ENCODE results near the gene MRPL40. TPM values are rescaled to one million over a fixed set of nuclear protein-coding genes. Genes with fewer than 3 reads are reported as not detected.

The MRPL40 gene
- total RNA-seq, 5 donors from 2014 or later (not counting 1 experiment from before 2014, with no cell fraction given), result 12.1 to 16.1 (median 12.3) TPM

DNA sequence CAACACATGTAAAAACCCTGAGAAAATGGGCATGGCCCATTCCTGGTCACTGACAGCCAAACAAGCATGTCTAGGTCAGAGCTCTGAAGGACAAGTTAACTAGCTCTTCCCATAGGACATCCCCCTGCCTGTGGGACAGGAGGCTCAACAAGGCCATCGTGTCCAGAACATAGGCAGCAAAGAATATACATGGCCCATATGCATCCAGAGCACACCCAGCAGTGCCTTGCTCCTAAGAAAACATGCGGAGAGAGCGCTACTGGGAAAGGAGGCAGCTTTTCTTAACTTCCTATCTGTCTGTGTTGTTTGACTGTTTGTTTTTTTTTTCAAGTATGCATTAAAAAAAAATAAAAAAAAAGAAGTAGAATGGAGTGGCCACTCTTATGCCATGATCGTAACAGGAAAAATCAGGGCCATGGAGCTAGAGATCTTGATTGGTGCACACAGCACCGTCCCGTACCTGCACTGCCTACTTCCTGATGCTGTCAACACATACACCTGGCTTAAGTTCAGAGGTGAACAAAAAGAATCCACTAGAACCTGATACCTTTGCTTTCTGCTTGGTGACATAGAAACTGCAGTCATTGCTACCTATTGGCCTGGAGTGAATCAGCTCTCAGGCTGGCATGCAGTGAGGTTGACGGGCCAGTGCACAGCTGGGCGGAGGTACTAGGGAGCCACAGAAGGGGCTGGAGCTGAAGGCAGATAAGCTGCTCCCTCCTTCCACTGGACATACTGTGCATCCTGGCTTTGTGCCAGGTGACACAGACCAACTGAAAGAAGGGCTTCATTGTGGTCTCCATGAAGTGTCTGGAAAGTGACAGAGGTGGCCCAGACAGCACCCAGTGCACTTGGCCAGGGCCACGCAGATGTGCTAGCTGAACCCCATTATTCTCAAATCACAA lies 34.8 kb downstream of the MRPL40 start:
- Histone ChIP-seq H3K4me1 (ENCODE audit: control insufficient read depth in 1 of 2, extremely low read depth in 1 of 2, insufficient read depth in 2 of 2, low read length in 2 of 2) (no peaks in the 10 kb centered on the region), H3K4me3 (ENCODE audit: control insufficient read depth in 1 of 2, extremely low read depth in 1 of 2, low read length in 1 of 2) (no peak overlapping the region), H3K27ac (ENCODE audit: low read length) (no peak overlapping the region), H3K36me3 (ENCODE audit: control insufficient read depth in 2 of 2, extremely low read depth in 1 of 2, insufficient read depth in 1 of 2, low read length in 1 of 2) (peaks cover 27 to 89% of the 10 kb centered on the region in 2 donors), H3K9me3 (no peaks in the 10 kb centered on the region), H3K27me3 (replicated peaks in 1 of 2; ENCODE audit: control insufficient read depth in 2 of 2, extremely low read depth in 1 of 2, insufficient read depth in 2 of 2, low read length in 1 of 2) (no peaks in the 10 kb centered on the region)
- POLR2A ChIA-PET, result interaction anchor here in 1 of 2 donors (0.6 kb wide), 1 partner anchor 592 kb away, joined by 5 read pairs; no protein-coding TSS in a partner anchor
- no peak overlapping the region for H3K4me3 Mint-ChIP-seq
- H3K4me1 Mint-ChIP-seq, result peaks cover 3 to 8% (median 6%) of the 10 kb centered on the region in 3 donors
- H3K36me3 Mint-ChIP-seq, result peaks cover 64% of the 10 kb centered on the region
- no peaks in the 10 kb centered on the region for H3K27me3 Mint-ChIP-seq
- WGBS (ENCODE audit: insufficient coverage), result 98% methylated on average over 4 of the region's 9 CpGs
- DNase-seq (no peak), ATAC-seq (replicated peaks in 1 of 4) (no peak)
- no peaks in the 10 kb centered on the region for H3K9me3 Mint-ChIP-seq
- CTCF ChIA-PET, result interaction anchor here in 1 of 2 donors (0.6 kb wide), 1 partner anchor 10 kb away, joined by 3 read pairs; no protein-coding TSS in a partner anchor
- H3K27ac Mint-ChIP-seq, result no peak overlapping the region

- CTCF ChIA-PET, result no interaction called here
- no peak overlapping the region for H3K27ac Mint-ChIP-seq
- H3K4me1 Mint-ChIP-seq, result peaks cover 3 to 8% (median 7%) of the 10 kb centered on the region in 3 donors
- H3K27ac ChIP-seq (ENCODE audit: low read length), result no peak overlapping the region
- DNase-seq, result no peak
- no peak overlapping the region for H3K4me3 Mint-ChIP-seq
- no peaks in the 10 kb centered on the region for H3K4me1 ChIP-seq (ENCODE audit: control insufficient read depth in 1 of 2, extremely low read depth in 1 of 2, insufficient read depth in 2 of 2, low read length in 2 of 2)
- H3K9me3 Mint-ChIP-seq, result no peaks in the 10 kb centered on the region
- H3K27me3 ChIP-seq (replicated peaks in 1 of 2; ENCODE audit: control insufficient read depth in 2 of 2, extremely low read depth in 1 of 2, insufficient read depth in 2 of 2, low read length in 1 of 2), result no peaks in the 10 kb centered on the region
- no peaks in the 10 kb centered on the region for H3K27me3 Mint-ChIP-seq
- peaks cover 31 to 95% of the 10 kb centered on the region in 2 donors for H3K36me3 ChIP-seq (ENCODE audit: control insufficient read depth in 2 of 2, extremely low read depth in 1 of 2, insufficient read depth in 1 of 2, low read length in 1 of 2)
- peaks cover 65% of the 10 kb centered on the region for H3K36me3 Mint-ChIP-seq
- H3K4me3 ChIP-seq (ENCODE audit: control insufficient read depth in 1 of 2, extremely low read depth in 1 of 2, low read length in 1 of 2), result no peak overlapping the region
- ATAC-seq (replicated peaks in 1 of 4), result no peak
- POLR2A ChIA-PET, result no interaction called here
- WGBS (ENCODE audit: insufficient coverage), result 92% methylated on average over 2 of the region's 6 CpGs
- no peaks in the 10 kb centered on the region for H3K9me3 ChIP-seq
These were observed 35.6 kb downstream of the MRPL40 start for GRCh38 chr22:19467912-19468311.

DNA sequence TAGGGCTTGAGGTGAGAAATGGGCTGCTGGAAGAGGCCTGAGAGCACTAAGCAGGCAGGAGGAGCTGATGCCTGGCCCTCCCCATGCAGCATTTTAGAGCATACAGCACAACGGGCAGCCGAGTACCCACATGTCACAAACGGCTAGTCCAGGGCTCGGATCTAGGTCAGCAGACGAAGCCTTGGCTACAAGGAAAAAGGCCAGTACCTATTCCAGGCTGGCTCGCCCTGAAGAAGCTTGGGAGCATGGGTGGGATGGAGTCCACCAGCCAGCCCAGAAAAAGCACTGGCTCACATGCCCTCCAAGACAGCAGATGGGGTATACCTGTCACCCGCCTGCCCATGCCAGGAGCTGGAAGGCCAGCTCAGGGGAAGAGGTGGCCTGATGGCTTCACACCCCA lies 37.1 kb downstream of the MRPL40 start:
- ATAC-seq (replicated peaks in 1 of 4) (no peak), DNase-seq (no peak)
- peaks cover 70% of the 10 kb centered on the region for H3K36me3 Mint-ChIP-seq
- peaks cover 33 to 96% of the 10 kb centered on the region in 2 donors for H3K36me3 ChIP-seq (ENCODE audit: control insufficient read depth in 2 of 2, extremely low read depth in 1 of 2, insufficient read depth in 1 of 2, low read length in 1 of 2)
- CTCF ChIA-PET, result no interaction called here
- no peaks in the 10 kb centered on the region for H3K27me3 ChIP-seq (replicated peaks in 1 of 2; ENCODE audit: control insufficient read depth in 2 of 2, extremely low read depth in 1 of 2, insufficient read depth in 2 of 2, low read length in 1 of 2)
- no peak overlapping the region for H3K27ac Mint-ChIP-seq
- WGBS (ENCODE audit: insufficient coverage), result 96% methylated on average over 7 of the region's 7 CpGs
- H3K27me3 Mint-ChIP-seq, result no peaks in the 10 kb centered on the region
- POLR2A ChIA-PET, result no interaction called here
- H3K4me3 ChIP-seq (ENCODE audit: control insufficient read depth in 1 of 2, extremely low read depth in 1 of 2, low read length in 1 of 2), result no peak overlapping the region
- H3K4me1 Mint-ChIP-seq, result peaks cover 3 to 18% (median 7%) of the 10 kb centered on the region in 3 donors
- H3K4me3 Mint-ChIP-seq, result no peak overlapping the region
- H3K9me3 Mint-ChIP-seq, result no peaks in the 10 kb centered on the region
- H3K27ac ChIP-seq (ENCODE audit: low read length), result no peak overlapping the region
- H3K9me3 ChIP-seq, result no peaks in the 10 kb centered on the region
- H3K4me1 ChIP-seq (ENCODE audit: control insufficient read depth in 1 of 2, extremely low read depth in 1 of 2, insufficient read depth in 2 of 2, low read length in 2 of 2), result no peaks in the 10 kb centered on the region

- H3K4me3 Mint-ChIP-seq, result no peak overlapping the region
- Histone ChIP-seq H3K4me1 (ENCODE audit: control insufficient read depth in 1 of 2, extremely low read depth in 1 of 2, insufficient read depth in 2 of 2, low read length in 2 of 2) (peaks cover 0 to 3% of the 10 kb centered on the region in 2 experiments), H3K9me3 (no peaks in the 10 kb centered on the region), H3K27ac (ENCODE audit: low read length) (no peak overlapping the region), H3K27me3 (replicated peaks in 1 of 2; ENCODE audit: control insufficient read depth in 2 of 2, extremely low read depth in 1 of 2, insufficient read depth in 2 of 2, low read length in 1 of 2) (no peaks in the 10 kb centered on the region), H3K4me3 (ENCODE audit: control insufficient read depth in 1 of 2, extremely low read depth in 1 of 2, low read length in 1 of 2) (no peak overlapping the region), H3K36me3 (ENCODE audit: control insufficient read depth in 2 of 2, extremely low read depth in 1 of 2, insufficient read depth in 1 of 2, low read length in 1 of 2) (peaks cover 38 to 95% of the 10 kb centered on the region in 2 donors)
- H3K4me1 Mint-ChIP-seq, result peaks cover 3 to 18% (median 5%) of the 10 kb centered on the region in 3 donors
- 100% methylated on average over 2 of the region's 2 CpGs for WGBS (ENCODE audit: insufficient coverage)
- DNase-seq (no peak), ATAC-seq (replicated peaks in 1 of 4) (no peak)
- H3K36me3 Mint-ChIP-seq, result peaks cover 65% of the 10 kb centered on the region
- H3K27ac Mint-ChIP-seq, result no peak overlapping the region
- CTCF ChIA-PET, result no interaction called here
- POLR2A ChIA-PET, result no interaction called here
- no peaks in the 10 kb centered on the region for H3K9me3 Mint-ChIP-seq
- no peaks in the 10 kb centered on the region for H3K27me3 Mint-ChIP-seq
These were observed 37.7 kb downstream of the MRPL40 start for GRCh38 chr22:19470010-19470409.

DNA sequence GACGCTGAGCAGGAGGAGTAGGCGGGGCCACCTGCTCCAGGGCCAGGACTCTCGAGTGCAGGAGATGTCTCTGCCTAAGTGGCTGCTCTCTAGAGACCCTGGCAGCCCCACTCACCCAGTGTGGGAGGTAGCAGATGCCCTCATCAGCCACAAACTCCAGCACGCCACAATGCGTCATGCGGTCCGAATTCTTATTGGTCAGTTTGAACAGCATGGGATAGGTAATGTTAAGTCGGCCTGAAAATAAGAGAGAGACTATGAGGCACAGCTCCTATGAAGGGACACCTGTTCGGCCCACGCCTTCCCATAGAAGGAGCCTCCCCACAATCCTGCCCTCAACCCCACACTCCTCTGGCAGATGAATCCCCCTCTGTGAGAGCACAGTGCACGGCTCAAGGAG lies 39.2 kb downstream of the MRPL40 start:
- Histone ChIP-seq H3K4me1 (ENCODE audit: control insufficient read depth in 1 of 2, extremely low read depth in 1 of 2, insufficient read depth in 2 of 2, low read length in 2 of 2) (peaks cover 0 to 3% of the 10 kb centered on the region in 2 experiments), H3K36me3 (ENCODE audit: control insufficient read depth in 2 of 2, extremely low read depth in 1 of 2, insufficient read depth in 1 of 2, low read length in 1 of 2) (peaks cover 45 to 89% of the 10 kb centered on the region in 2 donors), H3K4me3 (ENCODE audit: control insufficient read depth in 1 of 2, extremely low read depth in 1 of 2, low read length in 1 of 2) (no peak overlapping the region), H3K27me3 (replicated peaks in 1 of 2; ENCODE audit: control insufficient read depth in 2 of 2, extremely low read depth in 1 of 2, insufficient read depth in 2 of 2, low read length in 1 of 2) (no peaks in the 10 kb centered on the region), H3K27ac (ENCODE audit: low read length) (no peak overlapping the region), H3K9me3 (no peaks in the 10 kb centered on the region)
- peaks cover 61% of the 10 kb centered on the region for H3K36me3 Mint-ChIP-seq
- no peak overlapping the region for H3K4me3 Mint-ChIP-seq
- no peaks in the 10 kb centered on the region for H3K27me3 Mint-ChIP-seq
- 95% methylated on average over 5 of the region's 11 CpGs for WGBS (ENCODE audit: insufficient coverage)
- DNase-seq, result no peak
- no peak for ATAC-seq (replicated peaks in 1 of 4)
- no peaks in the 10 kb centered on the region for H3K9me3 Mint-ChIP-seq
- ChIA-PET CTCF (no interaction called here), POLR2A (interaction anchor here in 1 of 2 donors (0.6 kb wide), 1 partner anchor 359 kb away, joined by 3 read pairs; no protein-coding TSS in a partner anchor)
- H3K27ac Mint-ChIP-seq, result no peak overlapping the region
- H3K4me1 Mint-ChIP-seq, result peaks cover 15 to 31% (median 18%) of the 10 kb centered on the region in 3 donors

GRCh38 chr22:19472233-19472632 lies 39.9 kb downstream of the MRPL40 start:
- no peaks in the 10 kb centered on the region for H3K27me3 Mint-ChIP-seq
- 98% methylated on average over 7 of the region's 8 CpGs for WGBS (ENCODE audit: insufficient coverage)
- ChIA-PET CTCF (interaction anchor here in 1 of 2 donors (1.2 kb wide), 1 partner anchor 158 kb away, joined by 3 read pairs; no protein-coding TSS in a partner anchor), POLR2A (interaction anchor here in 1 of 2 donors (0.5 to 0.6 kb wide), 2 partner anchors 64 to 359 kb away, joined by 3 read pairs; no protein-coding TSS in a partner anchor)
- no peaks in the 10 kb centered on the region for H3K27me3 ChIP-seq (replicated peaks in 1 of 2; ENCODE audit: control insufficient read depth in 2 of 2, extremely low read depth in 1 of 2, insufficient read depth in 2 of 2, low read length in 1 of 2)
- DNase-seq (no peak), ATAC-seq (replicated peaks in 1 of 4) (no peak)
- H3K36me3 ChIP-seq (ENCODE audit: control insufficient read depth in 2 of 2, extremely low read depth in 1 of 2, insufficient read depth in 1 of 2, low read length in 1 of 2), result peaks cover 45 to 83% of the 10 kb centered on the region in 2 donors
- H3K4me3 ChIP-seq (ENCODE audit: control insufficient read depth in 1 of 2, extremely low read depth in 1 of 2, low read length in 1 of 2), result no peak overlapping the region
- H3K4me1 Mint-ChIP-seq, result peaks cover 18 to 34% (median 22%) of the 10 kb centered on the region in 3 donors
- no peaks in the 10 kb centered on the region for H3K9me3 ChIP-seq
- peaks cover under 1 to 3% of the 10 kb centered on the region in 2 experiments for H3K4me1 ChIP-seq (ENCODE audit: control insufficient read depth in 1 of 2, extremely low read depth in 1 of 2, insufficient read depth in 2 of 2, low read length in 2 of 2)
- H3K27ac ChIP-seq (ENCODE audit: low read length), result no peak overlapping the region
- no peak overlapping the region for H3K27ac Mint-ChIP-seq
- peaks cover 60% of the 10 kb centered on the region for H3K36me3 Mint-ChIP-seq
- no peak overlapping the region for H3K4me3 Mint-ChIP-seq
- no peaks in the 10 kb centered on the region for H3K9me3 Mint-ChIP-seq

All from T-cell (primary cell).